ENCODE results near the gene RTN4RL2. TPM values are rescaled to one million over a fixed set of nuclear protein-coding genes. Genes with fewer than 3 reads are reported as not detected.

Gene RTN4RL2
- total and polyA plus RNA-seq, 10 of the 15 experiments (the other 5 are each of a cell fraction or from before 2014, with no cell fraction given): 0.14 to 1.1 (median 0.52) TPM; not detected in 4

GRCh38 chr11:57421066-57421465 is 39.3 kb upstream of the RTN4RL2 start:
- ATAC-seq (no peak), DNase-seq (ENCODE audit: low read depth, low spot score) (no peak), FAIRE-seq (no peak)
- no peak overlapping the region for H2AFZ ChIP-seq (ENCODE audit: control insufficient read depth, low read depth, low read length)
- intact Hi-C loops (cut with micrococcal nuclease; ENCODE audit: unreplicated experiment) (no loop called here), in situ Hi-C loops (cut with MboI) (no loop called here)
- H3K27ac ChIP-seq (ENCODE audit: control insufficient read depth, insufficient read depth): no peak overlapping the region
- H4K20me1 ChIP-seq (ENCODE audit: control insufficient read depth, insufficient read depth): peaks cover 3% of the 10 kb centered on the region; the same call in 1 of the 2 replicates
- H3K79me2 ChIP-seq (ENCODE audit: control insufficient read depth, insufficient read depth, low read length): peaks cover 74% of the 10 kb centered on the region
- H3K27me3 ChIP-seq (replicated peaks in 1 of 2; ENCODE audit: control insufficient read depth in 2 of 2, insufficient read depth in 2 of 2, low read length in 1 of 2): no peaks in the 10 kb centered on the region
- H3K9ac ChIP-seq (ENCODE audit: control insufficient read depth, insufficient read depth, low read length): no peak overlapping the region
- ChIA-PET SMC1A (ENCODE audit: uncharacterized antibody, unreplicated experiment) (interaction anchor here (1.8 kb wide), 1 partner anchor 16 kb away, joined by 5 read pairs; no protein-coding TSS in a partner anchor), RAD21 (ENCODE audit: unreplicated experiment) (interaction anchor here (1.7 to 2.0 kb wide), 2 partner anchors 15 to 36 kb away, joined by 3 to 4 read pairs; no protein-coding TSS in a partner anchor), POLR2A (no interaction called here), CTCF (interaction anchor here (1.5 to 2.4 kb wide), 3 partner anchors 9 to 224 kb away, joined by 3 to 7 read pairs (median 6); no protein-coding TSS in a partner anchor)
- H3K4me1 ChIP-seq (ENCODE audit: control insufficient read depth, insufficient read depth, low read length): peaks cover 45% of the 10 kb centered on the region
- no peak for TF ChIP-seq IRF5 (IDR thresholded peaks at IDR 0.05; ENCODE audit: borderline replicate concordance)
- TF ChIP-seq SIX5 (IDR thresholded peaks at IDR 0.05; ENCODE audit: low read depth, low read length, severe bottlenecking): no peak
- TF ChIP-seq, protein P1, sequence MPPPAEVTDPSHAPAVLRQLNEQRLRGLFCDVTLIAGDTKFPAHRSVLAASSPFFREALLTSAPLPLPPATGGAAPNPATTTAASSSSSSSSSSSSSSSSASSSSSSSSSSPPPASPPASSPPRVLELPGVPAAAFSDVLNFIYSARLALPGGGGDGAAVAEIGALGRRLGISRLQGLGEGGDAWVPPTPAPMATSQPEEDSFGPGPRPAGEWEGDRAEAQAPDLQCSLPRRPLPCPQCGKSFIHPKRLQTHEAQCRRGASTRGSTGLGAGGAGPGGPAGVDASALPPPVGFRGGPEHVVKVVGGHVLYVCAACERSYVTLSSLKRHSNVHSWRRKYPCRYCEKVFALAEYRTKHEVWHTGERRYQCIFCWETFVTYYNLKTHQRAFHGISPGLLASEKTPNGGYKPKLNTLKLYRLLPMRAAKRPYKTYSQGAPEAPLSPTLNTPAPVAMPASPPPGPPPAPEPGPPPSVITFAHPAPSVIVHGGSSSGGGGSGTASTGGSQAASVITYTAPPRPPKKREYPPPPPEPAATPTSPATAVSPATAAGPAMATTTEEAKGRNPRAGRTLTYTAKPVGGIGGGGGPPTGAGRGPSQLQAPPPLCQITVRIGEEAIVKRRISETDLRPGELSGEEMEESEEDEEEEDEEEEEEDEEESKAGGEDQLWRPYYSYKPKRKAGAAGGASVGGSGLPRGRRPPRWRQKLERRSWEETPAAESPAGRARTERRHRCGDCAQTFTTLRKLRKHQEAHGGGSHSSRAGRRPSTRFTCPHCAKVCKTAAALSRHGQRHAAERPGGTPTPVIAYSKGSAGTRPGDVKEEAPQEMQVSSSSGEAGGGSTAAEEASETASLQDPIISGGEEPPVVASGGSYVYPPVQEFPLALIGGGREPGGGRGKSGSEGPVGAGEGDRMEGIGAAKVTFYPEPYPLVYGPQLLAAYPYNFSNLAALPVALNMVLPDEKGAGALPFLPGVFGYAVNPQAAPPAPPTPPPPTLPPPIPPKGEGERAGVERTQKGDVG (CRISPR knock-in tag; IDR thresholded peaks at IDR 0.05): no peak
- no peak for TF ChIP-seq FOXM1 (IDR thresholded peaks at IDR 0.05; ENCODE audit: low read depth, low read length)
- no peak for TF ChIP-seq RB1 (IDR thresholded peaks at IDR 0.05; ENCODE audit: borderline replicate concordance)
- no peak for TF ChIP-seq ZBED1 (IDR thresholded peaks at IDR 0.05; ENCODE audit: borderline replicate concordance)
- TF ChIP-seq CHD4 (IDR thresholded peaks at IDR 0.05): no peak
- TF ChIP-seq, protein P2, sequence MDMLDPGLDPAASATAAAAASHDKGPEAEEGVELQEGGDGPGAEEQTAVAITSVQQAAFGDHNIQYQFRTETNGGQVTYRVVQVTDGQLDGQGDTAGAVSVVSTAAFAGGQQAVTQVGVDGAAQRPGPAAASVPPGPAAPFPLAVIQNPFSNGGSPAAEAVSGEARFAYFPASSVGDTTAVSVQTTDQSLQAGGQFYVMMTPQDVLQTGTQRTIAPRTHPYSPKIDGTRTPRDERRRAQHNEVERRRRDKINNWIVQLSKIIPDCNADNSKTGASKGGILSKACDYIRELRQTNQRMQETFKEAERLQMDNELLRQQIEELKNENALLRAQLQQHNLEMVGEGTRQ (IDR thresholded peaks at IDR 0.05; ENCODE audit: borderline replicate concordance, low read depth, low read length): no peak
- no peak for TF ChIP-seq KAT2A (conservative IDR thresholded peaks at IDR 0.05; ENCODE audit: control insufficient read depth, low read depth, low read length)
- TF ChIP-seq CBX3 (IDR thresholded peaks at IDR 0.05; ENCODE audit: borderline replicate concordance, low read depth): no peak
- no peak for TF ChIP-seq TBL1XR1 (IDR thresholded peaks at IDR 0.05; ENCODE audit: low read depth, low read length)
- TF ChIP-seq MEF2B (IDR thresholded peaks at IDR 0.05; ENCODE audit: partially characterized antibody, poor library complexity, severe bottlenecking): no peak
- no peak for TF ChIP-seq IRF4 (IDR thresholded peaks at IDR 0.05; ENCODE audit: low read depth, low read length)
- no peak for TF ChIP-seq SREBF1 (IDR thresholded peaks at IDR 0.05; ENCODE audit: low read length)
- no peak for TF ChIP-seq MTA2 (IDR thresholded peaks at IDR 0.05; ENCODE audit: low read depth)
- H3K36me3 ChIP-seq (ENCODE audit: control insufficient read depth in 2 of 2, insufficient read depth in 2 of 2, low read length in 1 of 2): peaks cover 29 to 52% of the 10 kb centered on the region in 2 experiments
- no peaks in the 10 kb centered on the region; the same call in 2 of the 3 replicates for H3K9me3 ChIP-seq (replicated peaks; ENCODE audit: control insufficient read depth, insufficient read depth, low read length)
- no peak overlapping the region for H3K4me3 ChIP-seq
- WGBS (ENCODE audit: insufficient coverage, insufficient replicate concordance, low lambda C conversion rate, missing lambda C conversion rate): 100% methylated on average over 4 of the region's 4 CpGs
- peak overlapping the region; percentile 44; the same call in 1 of the 2 replicates for H3K4me2 ChIP-seq (ENCODE audit: control insufficient read depth, insufficient read depth)
- BruUV-seq (replicated peaks): no TSS peak

Data from GM12878 (cell line).